ENCODE data around the gene ANKRD29.

ANKRD29 gene, protein sequence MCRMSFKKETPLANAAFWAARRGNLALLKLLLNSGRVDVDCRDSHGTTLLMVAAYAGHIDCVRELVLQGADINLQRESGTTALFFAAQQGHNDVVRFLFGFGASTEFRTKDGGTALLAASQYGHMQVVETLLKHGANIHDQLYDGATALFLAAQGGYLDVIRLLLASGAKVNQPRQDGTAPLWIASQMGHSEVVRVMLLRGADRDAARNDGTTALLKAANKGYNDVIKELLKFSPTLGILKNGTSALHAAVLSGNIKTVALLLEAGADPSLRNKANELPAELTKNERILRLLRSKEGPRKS

DNA sequence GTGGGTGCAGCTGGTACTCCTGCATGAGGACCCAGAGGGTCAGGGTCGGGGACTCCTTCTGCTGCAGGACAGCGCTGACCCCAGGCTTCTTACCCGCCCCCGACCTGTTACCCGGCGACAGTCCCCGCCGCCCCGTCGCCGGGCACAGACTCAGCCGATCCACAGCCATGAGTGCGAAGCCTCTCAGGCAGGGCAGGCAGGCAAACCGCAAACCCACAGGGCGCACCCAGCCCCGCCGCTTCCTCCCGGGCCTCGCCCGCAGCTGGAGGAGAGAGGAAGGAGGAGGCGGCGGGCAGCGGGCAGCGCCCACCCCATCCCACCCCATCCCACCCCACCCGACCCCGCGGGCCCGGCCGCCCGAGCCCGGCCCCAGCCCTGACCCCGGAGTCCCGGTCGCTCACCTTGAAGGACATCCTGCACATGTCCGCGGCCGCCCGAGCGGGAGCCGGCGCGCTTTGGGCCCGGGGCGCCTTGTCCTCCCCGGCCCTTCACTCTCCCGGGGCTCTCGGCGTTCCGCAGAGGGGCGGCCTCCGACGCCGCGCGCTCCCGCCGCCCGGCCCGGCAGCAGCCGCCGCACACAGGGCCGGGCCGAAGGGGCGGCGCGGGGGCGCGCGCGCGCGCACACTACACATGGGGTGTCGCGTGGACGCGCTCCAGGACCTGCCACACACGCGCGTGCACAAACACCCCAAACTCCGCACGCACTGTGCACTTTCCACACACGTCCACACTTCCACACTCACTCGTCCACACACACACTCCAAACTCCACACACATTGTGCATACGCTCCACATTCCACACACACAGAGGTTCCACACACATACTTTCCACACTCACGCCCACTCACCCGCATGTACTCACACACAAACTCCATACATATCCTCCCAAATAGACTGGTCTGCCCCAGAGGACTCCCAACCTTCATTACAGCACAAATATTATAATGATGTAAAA lies at the start of gene ANKRD29:
TSS of gene ANKRD29 (minus strand) at position 603 of the 955 bp plus-strand sequence. CDS start at position 422, 181 bp downstream.
- peak; percentile 56 for DNase-seq

DNA sequence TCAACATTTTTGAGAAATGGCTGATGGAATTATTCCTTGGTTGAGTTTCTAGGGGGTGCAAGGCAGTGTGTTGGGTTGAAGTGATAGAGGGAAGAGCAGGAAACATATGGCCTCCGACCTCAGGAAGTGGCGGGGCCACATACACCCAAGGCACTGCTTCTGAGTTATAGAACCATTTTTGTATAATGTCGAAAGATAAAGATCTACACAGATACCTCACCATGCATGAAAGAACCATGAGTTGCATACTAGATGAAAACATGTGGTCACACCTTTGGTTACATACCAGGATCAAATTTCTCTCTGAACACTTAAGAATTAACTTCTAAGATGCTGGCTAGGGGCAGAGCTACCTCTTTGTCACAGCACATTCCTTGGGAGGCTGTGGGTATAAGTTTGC lies 49.7 kb upstream of the ANKRD29 start:
- no peak for DNase-seq

DNA sequence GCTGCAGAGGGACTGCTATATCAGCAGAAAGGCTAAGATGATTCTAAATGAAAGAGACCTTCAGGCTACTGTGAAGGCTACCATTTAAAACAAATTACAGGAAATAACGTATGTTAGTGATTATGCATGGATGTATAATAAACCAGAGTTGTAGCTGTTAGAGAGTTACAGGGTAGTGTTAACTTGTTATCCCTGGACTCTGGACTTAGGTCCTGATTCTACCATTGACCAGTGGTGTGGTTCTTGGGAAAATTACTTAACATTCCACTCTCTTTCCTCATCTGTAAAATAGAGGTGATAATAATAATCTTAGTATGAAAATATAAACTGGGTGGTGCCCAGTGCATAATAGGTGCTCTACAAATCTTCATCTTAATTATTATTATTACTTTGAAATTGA lies 48.7 kb upstream of the ANKRD29 start:
- no peak for DNase-seq

DNA sequence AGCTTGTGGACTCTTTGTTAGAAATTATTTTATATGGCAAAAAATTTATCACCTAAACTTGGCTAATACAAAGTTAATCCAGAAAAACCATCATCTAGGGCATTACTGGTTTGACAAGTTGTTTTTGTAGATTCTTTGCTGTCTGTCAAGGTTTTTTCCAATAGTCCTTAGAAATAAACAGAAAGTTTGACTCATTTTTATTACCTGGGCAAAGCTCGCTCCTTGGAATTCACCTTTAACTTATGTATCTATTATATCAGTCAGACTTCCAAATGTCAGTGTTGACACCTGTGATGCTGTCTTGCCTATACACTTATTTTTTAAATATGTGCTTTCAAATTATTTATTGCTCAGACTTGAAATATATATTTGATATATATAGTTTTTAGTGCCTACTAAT lies 48.2 kb upstream of the ANKRD29 start:
- no peak for DNase-seq

DNA sequence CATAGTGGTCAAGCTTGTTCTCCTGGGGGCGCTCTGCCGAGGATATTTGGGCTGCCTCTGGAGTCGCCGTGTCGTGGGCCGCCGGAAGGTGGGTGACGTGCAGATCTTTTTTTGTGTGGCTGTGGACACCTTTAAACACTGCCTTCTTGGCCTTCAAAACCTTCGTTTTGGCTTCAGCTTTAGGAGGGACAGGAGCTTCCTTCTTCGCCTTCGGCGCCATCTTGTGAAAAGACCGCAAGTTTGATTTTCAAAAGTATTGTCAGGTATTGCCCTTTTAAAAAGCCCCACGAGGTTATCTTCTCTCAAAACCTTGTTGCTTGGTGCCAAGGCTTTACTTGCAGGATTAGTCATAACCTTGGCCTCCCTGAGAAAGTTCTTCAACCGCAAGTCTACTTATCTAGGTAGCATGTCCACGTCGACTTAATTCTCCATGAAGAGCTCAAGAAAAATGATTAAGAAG lies 47.4 kb upstream of the ANKRD29 start:
- DNase-seq = no peak

DNA sequence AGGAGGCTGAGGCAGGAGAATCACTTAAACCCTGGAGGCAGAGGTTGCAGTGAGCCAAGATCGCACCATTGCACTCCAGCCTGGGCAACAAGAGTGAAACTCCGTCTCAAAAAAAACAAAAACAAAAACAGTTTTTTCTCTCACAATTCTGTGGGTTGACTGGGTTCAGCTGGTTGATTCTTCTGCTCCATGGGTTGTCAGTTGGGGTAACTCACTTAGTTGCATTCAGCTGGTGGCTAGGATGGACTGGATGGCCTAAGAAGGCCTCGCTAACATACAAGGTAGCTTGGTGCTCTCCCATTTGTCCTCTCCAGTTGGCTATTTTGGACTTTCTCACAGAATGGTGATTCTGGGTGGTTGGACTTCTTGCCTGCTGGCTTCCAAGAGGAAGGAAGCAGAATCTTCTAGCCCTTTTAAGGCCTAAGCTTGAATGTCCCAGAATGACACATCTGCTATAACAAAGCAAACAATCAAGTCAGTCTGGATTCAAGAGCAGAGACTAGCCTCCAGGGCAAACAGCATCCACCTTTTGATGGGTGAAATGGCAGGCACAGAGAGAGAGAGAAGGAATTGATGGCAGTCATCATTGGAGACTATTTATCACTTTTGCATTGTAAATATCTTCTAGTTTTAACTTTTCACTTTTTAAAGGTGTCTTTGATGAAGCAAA lies 44.4 kb upstream of the ANKRD29 start:
- no peak for DNase-seq

DNA sequence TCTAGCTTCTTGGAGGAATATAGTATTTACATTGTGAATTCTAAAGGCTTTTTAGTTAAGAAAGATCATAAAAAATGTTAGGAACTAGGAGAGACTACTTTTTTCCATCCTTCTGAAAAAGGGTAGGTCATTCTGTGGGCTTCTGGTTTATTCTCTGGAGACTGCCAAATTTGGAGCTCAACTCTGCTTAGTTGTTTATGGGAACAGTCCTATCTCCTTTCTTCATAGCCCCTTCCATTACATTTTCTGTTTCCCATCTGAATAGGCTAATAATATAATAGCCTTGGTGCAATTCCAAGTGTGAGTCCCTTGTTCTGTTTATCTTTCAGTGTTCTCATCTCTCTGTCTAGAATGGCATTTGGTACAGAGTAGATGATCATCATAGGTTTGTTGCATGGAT lies 42.1 kb upstream of the ANKRD29 start:
- no peak for DNase-seq

DNA sequence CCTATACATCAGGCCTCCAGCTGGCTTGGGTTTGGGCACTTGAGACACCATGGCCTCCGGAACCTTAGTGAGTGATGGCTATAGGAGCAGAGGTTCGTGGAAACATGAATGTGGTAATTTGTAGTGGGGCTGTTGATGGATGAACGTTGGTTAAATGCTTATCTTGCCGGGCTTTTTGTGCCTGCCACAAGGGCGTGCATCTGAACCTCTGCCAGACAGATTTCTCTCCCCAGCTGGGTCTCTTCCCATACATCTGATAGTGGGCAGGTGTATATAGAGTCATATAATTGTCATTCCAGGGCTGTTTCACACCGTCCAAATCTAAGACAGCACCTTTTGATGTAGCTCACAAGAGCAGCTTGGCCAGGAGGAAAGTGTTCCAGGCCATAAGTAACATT lies 41.3 kb upstream of the ANKRD29 start:
- DNase-seq = no peak

DNA sequence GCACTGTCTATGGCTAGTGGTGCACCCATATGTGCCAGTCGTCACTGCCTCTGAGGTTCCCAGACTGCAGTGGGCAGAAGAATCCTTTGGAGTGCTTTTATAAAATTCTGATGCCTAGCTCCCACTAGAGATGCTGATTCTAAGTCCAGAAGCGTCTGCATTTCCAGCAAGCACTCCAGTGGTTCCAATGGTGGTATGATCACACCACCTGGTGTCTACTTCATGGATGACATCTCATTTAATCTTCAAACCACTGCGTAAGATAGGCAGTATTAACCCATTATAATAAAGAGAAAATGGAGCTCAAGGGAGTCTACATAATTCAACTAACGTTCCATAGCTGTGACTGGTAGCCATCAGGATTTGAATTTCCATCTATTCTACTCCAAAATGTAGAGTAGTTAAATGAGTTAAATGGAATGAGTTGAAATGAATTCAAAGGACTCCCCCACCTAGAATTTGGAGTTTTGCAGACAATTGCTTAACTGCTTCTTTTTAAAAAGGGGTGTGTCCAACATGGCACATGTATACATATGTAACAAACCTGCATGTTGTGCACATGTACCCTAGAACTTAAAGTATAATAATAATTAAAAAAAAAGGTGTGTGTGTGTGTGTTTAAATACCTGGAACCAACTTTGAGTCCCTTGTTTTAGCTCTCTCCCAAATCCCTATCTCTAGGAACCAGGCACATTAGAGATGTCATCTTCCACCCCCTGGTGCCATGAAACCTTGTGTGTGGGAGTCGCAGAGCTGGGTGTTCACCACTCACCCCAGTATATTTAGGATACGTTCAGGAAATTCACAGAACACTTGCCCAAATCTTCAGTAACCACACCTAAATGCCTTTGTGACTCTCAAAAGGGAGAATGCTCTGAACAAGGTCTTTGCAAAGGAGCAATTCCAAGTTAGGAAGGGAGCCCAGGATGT lies 40.6 kb upstream of the ANKRD29 start:
- DNase-seq = peak; percentile 41

DNA sequence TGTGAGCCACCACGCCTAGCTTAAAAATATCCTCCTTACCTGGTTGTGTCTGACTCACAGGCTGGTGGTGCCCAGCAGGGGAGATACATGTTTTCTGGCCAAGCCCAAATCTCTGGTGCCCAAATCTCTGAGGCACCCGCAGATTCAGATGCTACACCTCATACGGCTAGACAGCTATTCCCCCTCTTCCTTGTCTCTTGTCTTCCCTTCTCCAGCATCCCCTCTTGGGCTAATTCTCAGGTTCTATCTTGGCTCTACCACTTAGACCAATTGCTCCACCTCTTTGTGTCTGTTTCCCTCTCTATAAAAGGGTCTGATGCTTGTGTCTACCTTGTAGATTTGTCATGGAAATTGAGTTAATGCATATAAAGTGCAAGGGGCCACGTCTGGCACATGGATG lies 39.9 kb upstream of the ANKRD29 start:
- no peak for DNase-seq

DNA sequence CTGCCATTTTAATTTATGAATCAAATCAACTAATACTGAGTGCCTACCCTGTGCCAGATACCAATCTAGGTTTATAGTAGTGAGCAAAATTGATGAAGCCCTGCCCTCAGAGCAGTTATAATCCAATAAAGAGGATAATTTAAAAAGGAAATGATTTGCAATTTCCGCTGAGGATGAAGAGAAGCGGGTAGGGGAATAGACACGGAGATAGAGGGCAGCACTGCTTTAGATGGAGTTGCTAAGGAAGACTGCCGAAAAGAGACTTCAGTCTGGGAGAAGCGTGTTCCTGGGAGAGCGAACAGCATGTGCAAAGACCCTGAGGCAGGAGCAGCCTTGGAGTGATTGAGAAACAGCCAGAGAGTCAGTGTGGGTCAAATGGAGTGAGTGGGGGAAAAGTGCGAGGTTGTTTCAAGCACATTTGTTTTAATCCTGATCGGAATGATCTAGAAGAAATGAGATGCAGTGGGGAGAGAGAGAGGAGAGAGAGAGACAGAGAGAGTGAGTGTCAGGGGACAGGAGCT lies 38.9 kb upstream of the ANKRD29 start:
- no peak for DNase-seq

DNA sequence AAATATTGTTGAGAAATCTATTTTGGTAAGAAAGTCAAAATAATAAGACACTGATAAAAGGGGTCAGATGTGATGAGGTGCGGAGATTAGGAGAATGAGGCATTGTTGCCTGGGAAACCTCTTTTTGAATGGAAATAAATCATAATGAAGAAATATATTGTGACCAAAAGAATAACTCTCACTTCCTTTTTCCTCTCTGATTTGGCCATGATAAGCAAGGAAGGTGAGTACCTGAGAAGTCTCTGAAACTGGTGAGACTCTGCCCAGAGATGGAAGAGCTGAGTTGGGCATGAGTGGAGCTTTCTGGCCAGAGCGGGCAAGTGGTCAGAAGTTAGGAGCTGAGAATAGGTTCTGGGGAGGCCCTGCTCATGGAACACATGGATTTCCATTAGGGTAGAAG lies 38.3 kb upstream of the ANKRD29 start:
- no peak for DNase-seq

DNA sequence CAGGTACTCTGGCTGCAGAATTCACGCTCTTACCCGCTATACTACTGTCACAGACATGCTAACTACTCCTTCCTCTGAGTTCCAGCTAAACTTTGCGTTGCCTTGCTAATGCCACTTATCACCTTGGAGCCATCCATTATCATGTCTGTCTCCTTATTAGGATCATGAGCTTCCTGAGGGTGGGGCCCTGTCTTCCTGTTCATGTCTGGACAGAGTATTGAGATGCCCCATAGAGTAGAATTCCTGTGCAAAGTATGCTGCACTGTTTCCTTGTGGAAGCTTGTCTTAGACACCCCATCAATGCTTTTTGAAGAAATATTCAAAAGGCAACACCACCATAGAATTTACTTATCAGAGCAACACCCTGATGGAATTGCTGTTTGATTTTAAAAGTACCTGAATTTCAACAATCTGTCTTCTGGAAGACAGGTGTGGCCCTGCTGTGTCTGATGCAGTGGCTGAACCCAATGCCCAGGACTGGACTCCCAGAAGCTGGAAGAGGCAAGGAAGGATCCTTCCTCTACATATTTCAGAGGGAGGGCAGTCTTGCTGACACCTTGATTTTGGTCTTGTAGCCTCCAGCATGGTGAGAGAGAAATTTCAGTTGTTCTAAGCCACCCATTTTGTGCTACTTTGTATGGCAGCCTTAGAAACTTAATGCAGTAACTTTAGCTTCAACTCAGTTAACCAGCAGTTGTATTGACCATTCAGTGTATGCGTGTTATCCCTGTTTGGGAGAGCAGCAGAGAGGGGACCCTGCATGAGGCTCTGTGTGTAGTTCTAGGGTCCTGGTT lies 32.1 kb upstream of the ANKRD29 start:
- DNase-seq = no peak

DNA sequence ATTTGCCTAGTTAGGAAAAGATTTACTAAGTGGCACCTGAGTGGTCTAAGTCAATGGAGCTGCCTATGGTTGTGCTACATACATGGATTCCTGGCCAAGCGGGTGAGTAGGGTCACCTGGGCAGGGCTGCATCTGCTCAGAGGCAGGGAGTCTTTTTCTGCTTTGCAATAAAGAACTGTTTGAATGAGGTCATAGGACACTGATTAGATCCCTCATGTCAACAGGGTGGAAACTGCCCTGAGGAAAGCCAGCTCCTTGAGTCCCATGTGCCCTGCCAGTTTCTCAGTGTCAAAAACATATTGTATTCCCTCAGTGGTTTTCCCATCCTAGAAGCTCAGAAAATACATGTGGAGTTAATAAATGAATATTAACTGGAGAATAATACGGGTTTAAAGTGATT lies 31.1 kb upstream of the ANKRD29 start:
- DNase-seq = no peak

DNA sequence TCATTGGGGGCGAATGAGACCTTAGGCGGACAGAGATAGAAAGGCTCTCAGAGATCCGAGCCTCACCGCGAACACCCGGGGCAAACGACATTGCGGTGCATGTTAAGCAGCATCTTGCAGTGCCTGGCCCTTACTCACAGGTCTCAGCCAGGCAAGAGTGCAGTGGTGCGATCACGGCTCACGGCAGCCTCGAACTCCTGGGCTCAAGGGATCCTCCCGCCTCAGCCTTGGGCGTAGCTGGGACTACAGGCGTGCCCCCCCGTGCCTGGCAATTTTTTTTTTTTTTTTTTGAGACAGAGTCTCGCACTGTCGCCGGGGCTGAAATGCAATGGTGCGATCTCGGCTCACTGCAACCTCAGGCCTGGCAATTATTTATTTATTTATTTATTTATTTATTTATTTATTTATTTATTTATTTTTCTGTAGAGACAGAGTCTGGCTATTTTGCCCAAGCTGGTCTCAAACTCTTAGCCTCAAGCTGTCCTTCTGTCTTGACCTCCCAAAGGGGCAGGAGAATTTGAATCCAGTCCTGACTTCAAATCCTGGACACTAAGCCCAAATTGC lies 27.9 kb upstream of the ANKRD29 start:
- no peak for DNase-seq

DNA sequence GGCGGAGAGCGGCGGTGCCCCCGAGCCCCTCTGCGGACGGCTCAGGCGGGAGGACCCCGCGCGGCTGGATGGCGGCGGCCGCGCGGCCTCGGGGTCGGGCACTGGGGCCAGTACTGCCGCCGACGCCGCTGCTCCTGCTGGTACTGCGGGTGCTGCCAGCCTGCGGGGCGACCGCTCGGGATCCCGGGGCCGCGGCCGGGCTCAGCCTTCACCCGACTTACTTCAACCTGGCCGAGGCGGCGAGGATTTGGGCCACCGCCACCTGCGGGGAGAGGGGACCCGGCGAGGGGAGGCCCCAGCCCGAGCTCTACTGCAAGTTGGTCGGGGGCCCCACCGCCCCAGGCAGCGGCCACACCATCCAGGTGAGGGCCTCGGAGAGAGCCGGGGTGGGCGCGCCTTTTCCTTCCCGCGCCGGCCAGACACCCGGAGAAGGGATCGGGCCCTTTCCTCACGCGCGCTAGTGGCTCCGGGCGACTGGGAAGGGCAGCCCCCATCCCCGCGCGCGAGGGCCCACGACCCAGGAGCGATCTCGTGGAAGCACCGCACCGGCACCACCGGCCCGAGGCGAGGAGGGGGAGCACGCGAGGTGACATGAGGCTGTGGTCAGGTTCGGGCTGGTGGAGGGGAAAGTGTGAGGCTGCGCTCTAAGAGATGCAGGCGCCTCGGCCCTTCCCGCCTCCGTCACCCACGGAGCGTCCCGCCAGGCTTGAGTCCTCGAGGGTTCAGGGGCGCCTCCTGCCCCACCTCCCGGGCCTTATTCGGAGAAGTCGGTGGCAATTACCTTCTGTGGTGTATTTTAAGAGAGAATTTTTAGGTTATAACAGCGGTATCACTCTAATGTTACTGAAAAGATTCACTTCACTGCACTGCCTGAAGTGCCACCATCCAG lies 27.1 kb upstream of the ANKRD29 start:
- DNase-seq = no peak

DNA sequence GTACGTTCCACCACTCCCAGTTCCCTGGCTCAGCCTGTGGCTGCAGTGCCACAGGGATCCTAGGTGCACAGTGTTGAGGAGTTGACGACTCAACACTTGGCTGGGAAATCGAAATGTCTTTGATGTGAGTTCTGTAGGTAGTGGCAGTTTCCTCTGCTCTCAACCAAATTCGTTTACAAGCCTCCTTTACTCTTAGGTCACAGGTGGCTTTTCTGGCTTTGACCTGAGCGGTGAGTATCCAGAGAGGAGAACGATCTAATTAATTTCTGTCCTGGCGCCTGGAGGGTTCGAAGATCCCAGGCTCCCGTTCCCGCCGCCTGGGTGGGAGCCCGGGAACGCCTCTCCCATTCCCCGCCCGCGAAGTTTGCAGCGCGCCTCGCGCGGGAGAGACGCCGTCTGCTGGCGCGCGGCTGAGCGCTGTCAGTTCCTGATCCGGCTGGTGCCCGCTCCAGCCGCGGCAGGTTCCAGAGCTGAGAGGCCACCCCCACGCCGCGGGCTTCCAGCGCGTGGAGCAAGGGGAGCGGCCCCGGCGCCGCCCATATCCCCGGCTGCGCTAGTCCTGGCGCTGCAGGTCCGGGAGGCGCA lies 26.4 kb upstream of the ANKRD29 start, which contains the start of gene LAMA3:
TSS of gene LAMA3 (plus strand) at position 423 of the 585 bp plus-strand sequence. CDS start 231 bp downstream, outside the sequence.
- DNase-seq = no peak

DNA sequence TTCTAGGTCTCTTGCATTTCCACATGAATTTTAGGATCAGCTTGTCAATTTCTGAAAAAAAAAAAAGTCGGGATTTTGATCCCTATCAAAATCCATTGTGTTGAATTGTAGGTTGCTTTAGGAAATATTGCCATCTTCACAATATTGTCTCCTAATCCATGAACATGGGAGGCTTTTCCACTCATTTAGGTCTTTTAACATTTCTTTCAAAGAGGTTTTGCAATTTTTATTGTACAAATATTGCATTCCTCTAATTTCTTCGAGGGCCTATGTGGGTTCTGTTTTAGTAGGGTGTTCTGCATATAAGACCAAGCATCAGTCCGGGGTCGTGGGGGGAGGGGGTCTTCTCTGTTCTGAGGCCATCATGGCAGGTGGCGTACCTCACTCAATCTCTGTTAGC lies 25.8 kb upstream of the ANKRD29 start:
- no peak for DNase-seq

DNA sequence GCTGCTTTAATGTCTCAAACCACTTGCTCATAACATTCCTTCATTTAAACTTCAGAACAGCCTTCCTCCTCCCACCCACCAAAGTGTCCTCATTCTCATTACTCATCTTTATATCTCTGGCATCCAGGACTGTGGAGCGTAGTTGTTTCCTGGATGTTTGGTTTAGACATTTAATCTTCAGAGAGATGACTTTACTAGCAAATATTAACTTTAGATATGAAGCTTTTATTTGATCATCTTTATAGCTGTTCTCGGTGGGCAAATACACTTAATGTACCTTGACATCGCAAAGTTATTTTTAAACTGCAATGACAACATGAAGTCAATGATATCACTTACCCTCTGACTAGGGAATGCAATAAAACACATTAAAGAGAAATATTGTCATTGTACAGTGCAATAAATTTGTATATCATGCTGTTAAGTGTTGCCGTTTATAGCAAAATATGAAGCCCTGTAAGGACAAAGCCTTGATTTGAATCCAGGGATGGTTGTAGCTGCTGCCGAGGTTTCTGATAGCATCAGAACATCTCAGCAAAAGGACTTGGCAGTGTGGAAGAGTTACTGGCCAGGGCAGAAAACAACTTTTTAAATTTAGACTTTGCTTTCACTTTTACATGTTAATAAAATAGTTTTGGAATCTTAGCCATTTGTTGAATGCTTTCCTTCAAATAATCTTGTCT lies 21.9 kb upstream of the ANKRD29 start:
- DNase-seq = no peak

Data from CD4-positive, alpha-beta T cell treated with Interleukin-4 for 4 hours (primary cell).